NT2/D1 (cell line): ENCODE results near the gene CAMSAP3.

Experiments
- DNase-seq: peaks from one replicate; pipeline ENCODE4 v3.0.0-alpha.2; 2011; ENCODE audit warnings: low read depth, low spot score
- H3K27me3 ChIP-seq: 2 replicates; pipeline ENCODE4 v1.6.0; 2011; ENCODE audit warnings: mild to moderate bottlenecking; ENCODE audit not compliant: insufficient read length, insufficient read depth
- H3K36me3 ChIP-seq: 2 replicates; pipeline ENCODE4 v1.6.1; 2011; ENCODE audit warnings: mild to moderate bottlenecking, low read length, mixed read lengths; ENCODE audit not compliant: insufficient read depth, insufficient read length
- H3K4me1 ChIP-seq: 2 replicates; pipeline ENCODE4 v1.5.1; 2011; ENCODE audit not compliant: insufficient read depth, insufficient read length
- H3K4me3 ChIP-seq: 2 replicates; pipeline ENCODE4 v1.5.1; 2011; ENCODE audit warnings: low read depth; ENCODE audit not compliant: insufficient read length
- H3K9ac ChIP-seq: 2 replicates; pipeline ENCODE4 v1.6.0; 2011; ENCODE audit warnings: low read depth; ENCODE audit not compliant: insufficient read length
- H3K9me3 ChIP-seq: 2 replicates; pipeline ENCODE4 v1.5.1; 2011; ENCODE audit warnings: mild to moderate bottlenecking, low read length; ENCODE audit not compliant: insufficient read depth
- SUZ12 ChIP-seq: IDR thresholded peaks from 2 replicates; pipeline ENCODE4 v1.6.1; 2011; ENCODE audit not compliant: insufficient read length, insufficient read depth; ENCODE audit errors: extremely low read depth
- YY1 ChIP-seq: IDR thresholded peaks from 2 replicates; pipeline ENCODE4 v1.6.1; 2011; ENCODE audit not compliant: insufficient read length, insufficient read depth
- ZNF274 ChIP-seq: IDR thresholded peaks from 2 replicates; pipeline ENCODE4 v1.6.1; 2011; ENCODE audit warnings: mild to moderate bottlenecking, low read depth, low read length

The CAMSAP3 gene

DNA sequence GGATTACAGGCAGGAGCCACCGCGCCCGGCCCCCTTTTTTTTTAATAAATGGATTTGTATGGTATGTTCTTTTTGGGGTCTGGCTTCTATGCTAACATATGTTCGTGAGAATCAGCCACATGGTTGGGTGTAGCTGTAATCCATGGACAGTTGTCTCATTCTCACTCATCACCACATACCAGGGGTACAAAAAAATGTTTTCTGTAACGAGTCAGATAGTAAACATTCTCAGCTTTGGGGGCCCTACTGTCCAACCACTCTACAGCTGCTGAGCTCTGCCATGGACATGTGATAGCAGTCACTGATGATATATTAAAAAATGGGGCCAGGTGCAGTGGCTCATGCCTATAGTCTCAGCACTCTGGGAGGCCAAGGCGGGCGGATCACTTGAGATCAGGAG lies 68.0 kb downstream of the CAMSAP3 start:
- H3K27me3 ChIP-seq: peaks cover 7% of the 10 kb centered on the region
- no peak for DNase-seq

DNA sequence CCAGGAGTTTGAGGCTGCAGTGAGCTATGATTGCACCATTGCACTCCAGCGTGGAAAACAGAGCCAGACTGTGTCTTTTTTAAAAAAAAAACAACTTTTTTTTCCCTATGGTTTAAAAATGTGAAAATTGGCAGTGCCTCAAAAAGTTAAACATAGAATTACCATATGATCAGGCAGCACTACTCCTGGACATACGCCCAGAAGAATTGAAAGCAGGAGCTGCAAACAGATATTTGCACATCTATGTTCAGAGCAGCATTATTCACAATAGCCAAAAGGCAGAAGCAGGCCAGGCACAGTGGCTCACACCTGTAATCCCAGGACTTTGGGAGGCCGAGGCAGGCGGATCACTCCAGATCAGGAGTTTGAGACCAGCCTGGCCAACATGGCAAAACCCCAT lies 69.4 kb downstream of the CAMSAP3 start:
- DNase-seq: no peak
- TF ChIP-seq SUZ12: no peak
- TF ChIP-seq YY1: no peak
- no peak for TF ChIP-seq ZNF274
- H3K9me3 ChIP-seq: no peaks in the 10 kb centered on the region
- H3K36me3 ChIP-seq: no peaks in the 10 kb centered on the region
- H3K4me1 ChIP-seq: no peaks in the 10 kb centered on the region
- H3K27me3 ChIP-seq: peaks cover 19% of the 10 kb centered on the region
- H3K9ac ChIP-seq: peak overlapping the region; percentile 8
- H3K4me3 ChIP-seq: no peak overlapping the region

More for the DNA sequence above, 68.0 kb downstream of the CAMSAP3 start:
- Histone ChIP-seq H3K9ac (no peak overlapping the region), H3K4me1 (no peaks in the 10 kb centered on the region), H3K9me3 (no peaks in the 10 kb centered on the region), H3K36me3 (no peaks in the 10 kb centered on the region), H3K4me3 (no peak overlapping the region)
- TF ChIP-seq ZNF274 (no peak), SUZ12 (no peak), YY1 (no peak)
